ENCODE measurements around the gene EVL. TPM values are rescaled to one million over a fixed set of nuclear protein-coding genes. Genes with fewer than 3 reads are reported as not detected.
A peak's percentile ranks its signal among the peaks of the same experiment; 100 is the strongest.

Gene EVL
- total and polyA plus RNA-seq, 4 donors: 54.5 to 99.9 (median 78.2) TPM

- ATAC-seq (ENCODE audit: insufficient read depth, low FRiP score) (peak; percentile 28), DNase-seq (no peak)
- peaks cover 6 to 36% (median 16%) of the 10 kb centered on the region in 5 donors for H3K4me1 ChIP-seq (ENCODE audit: control insufficient read depth in 5 of 5, insufficient read depth in 5 of 5, low read length in 5 of 5)
- no peaks in the 10 kb centered on the region for H3K36me3 ChIP-seq (ENCODE audit: control insufficient read depth in 4 of 4, insufficient read depth in 4 of 4, low read length in 4 of 4)
- 52 to 66% methylated on average over 5 of the region's 5 CpGs for WGBS, 2 donors
- no peak overlapping the region for H3K9ac ChIP-seq (ENCODE audit: insufficient read depth in 1 of 2, low read length in 2 of 2)
- H3K27me3 ChIP-seq (ENCODE audit: control insufficient read depth in 3 of 3, insufficient read depth in 3 of 3, low read length in 2 of 3): no peaks in the 10 kb centered on the region
- H3K9me3 ChIP-seq (ENCODE audit: control insufficient read depth in 4 of 4, insufficient read depth in 3 of 4, low read length in 3 of 4): no peaks in the 10 kb centered on the region
- no peak for TF ChIP-seq CTCF (IDR thresholded peaks at IDR 0.05; ENCODE audit: control extremely low read depth, extremely low read depth)
- no peak overlapping the region for H3K4me3 ChIP-seq
- peak overlapping the region in 1 of 2 donors; percentile 5 for H3K27ac ChIP-seq (ENCODE audit: low read depth in 1 of 2, low read length in 1 of 2)
Measured at GRCh38 chr14:100076133-100076532, 10.9 kb downstream of the EVL start.

GRCh38 chr14:100076606-100077005, 11.4 kb downstream of the EVL start:
- H3K4me1 ChIP-seq (ENCODE audit: control insufficient read depth in 5 of 5, insufficient read depth in 5 of 5, low read length in 5 of 5): peaks cover 6 to 36% (median 16%) of the 10 kb centered on the region in 5 donors
- DNase-seq (no peak), ATAC-seq (ENCODE audit: insufficient read depth, low FRiP score) (peak; percentile 36)
- WGBS, 2 donors: 32 to 56% methylated on average over 7 of the region's 7 CpGs
- H3K9me3 ChIP-seq (ENCODE audit: control insufficient read depth in 4 of 4, insufficient read depth in 3 of 4, low read length in 3 of 4): no peaks in the 10 kb centered on the region
- no peaks in the 10 kb centered on the region for H3K27me3 ChIP-seq (ENCODE audit: control insufficient read depth in 3 of 3, insufficient read depth in 3 of 3, low read length in 2 of 3)
- no peak for TF ChIP-seq CTCF (IDR thresholded peaks at IDR 0.05; ENCODE audit: control extremely low read depth, extremely low read depth)
- H3K9ac ChIP-seq (ENCODE audit: insufficient read depth in 1 of 2, low read length in 2 of 2): no peak overlapping the region
- no peak overlapping the region for H3K4me3 ChIP-seq
- no peaks in the 10 kb centered on the region for H3K36me3 ChIP-seq (ENCODE audit: control insufficient read depth in 4 of 4, insufficient read depth in 4 of 4, low read length in 4 of 4)
- no peak overlapping the region for H3K27ac ChIP-seq (ENCODE audit: low read depth in 1 of 2, low read length in 1 of 2)

- no peak overlapping the region for H3K27ac ChIP-seq (ENCODE audit: low read depth in 1 of 2, low read length in 1 of 2)
- no peak overlapping the region for H3K4me3 ChIP-seq
- H3K9ac ChIP-seq (ENCODE audit: insufficient read depth in 1 of 2, low read length in 2 of 2): no peak overlapping the region
- H3K36me3 ChIP-seq (ENCODE audit: control insufficient read depth in 4 of 4, insufficient read depth in 4 of 4, low read length in 4 of 4): no peaks in the 10 kb centered on the region
- TF ChIP-seq CTCF (IDR thresholded peaks at IDR 0.05; ENCODE audit: control extremely low read depth, extremely low read depth): no peak
- ATAC-seq (ENCODE audit: insufficient read depth, low FRiP score) (no peak), DNase-seq (no peak)
- H3K9me3 ChIP-seq (ENCODE audit: control insufficient read depth in 4 of 4, insufficient read depth in 3 of 4, low read length in 3 of 4): no peaks in the 10 kb centered on the region
- no peaks in the 10 kb centered on the region for H3K27me3 ChIP-seq (ENCODE audit: control insufficient read depth in 3 of 3, insufficient read depth in 3 of 3, low read length in 2 of 3)
- 95% methylated on average over 9 of the region's 9 CpGs for WGBS, 2 donors
- H3K4me1 ChIP-seq (ENCODE audit: control insufficient read depth in 5 of 5, insufficient read depth in 5 of 5, low read length in 5 of 5): peaks cover 6 to 36% (median 16%) of the 10 kb centered on the region in 5 donors
Measured at GRCh38 chr14:100077441-100077840, 12.2 kb downstream of the EVL start.

GRCh38 chr14:100078216-100078803, 13.1 kb downstream of the EVL start:
- Histone ChIP-seq H3K36me3 (ENCODE audit: control insufficient read depth in 4 of 4, insufficient read depth in 4 of 4, low read length in 4 of 4) (no peaks in the 10 kb centered on the region), H3K4me1 (ENCODE audit: control insufficient read depth in 5 of 5, insufficient read depth in 5 of 5, low read length in 5 of 5) (peaks cover 6 to 36% (median 16%) of the 10 kb centered on the region in 5 donors), H3K9ac (ENCODE audit: insufficient read depth in 1 of 2, low read length in 2 of 2) (no peak overlapping the region), H3K27me3 (ENCODE audit: control insufficient read depth in 3 of 3, insufficient read depth in 3 of 3, low read length in 2 of 3) (no peaks in the 10 kb centered on the region), H3K4me3 (no peak overlapping the region), H3K27ac (ENCODE audit: low read depth in 1 of 2, low read length in 1 of 2) (peak overlapping the region in 1 of 2 donors; percentile 7), H3K9me3 (ENCODE audit: control insufficient read depth in 4 of 4, insufficient read depth in 3 of 4, low read length in 3 of 4) (no peaks in the 10 kb centered on the region)
- no peak for DNase-seq
- no peak for TF ChIP-seq CTCF (IDR thresholded peaks at IDR 0.05; ENCODE audit: control extremely low read depth, extremely low read depth)
- WGBS, 2 donors: 50 to 52% methylated on average over 10 of the region's 10 CpGs
- no peak for ATAC-seq (ENCODE audit: insufficient read depth, low FRiP score)

All from lung (tissue), 12 donors.